Cardiac fibroblast (primary cell): ENCODE results near the gene TBC1D30.
A peak's percentile ranks its signal among the peaks of the same experiment; 100 is the strongest.

ENCODE experiments used
- DNase-seq, 2 donors: peaks; one replicate each; pipeline versions ENCODE4 v3.0.0 to v3.0.0-alpha.2; 2010; ENCODE audit warnings: low read depth in 2 of 2
- H3K4me3 ChIP-seq, 2 donors: replicated peaks in 1 of 2; 1 replicate in 1 of 2; 2 replicates in 1 of 2; pipeline ENCODE4 v1.5.1; 2011; ENCODE audit warnings: low read depth in 2 of 2, low read length in 2 of 2, mild to moderate bottlenecking in 2 of 2, moderate library complexity in 1 of 2
- CTCF ChIP-seq: IDR thresholded peaks from one replicate; pipeline ENCODE4 v1.5.1; 2011; ENCODE audit warnings: low read depth, mild to moderate bottlenecking, low read length, inconsistent platforms

TBC1D30 gene

GRCh38 chr12:64819816-64820402 is 4.5 kb upstream of the TBC1D30 start:
- no peak overlapping the region for H3K4me3 ChIP-seq
- TF ChIP-seq CTCF = no peak
- DNase-seq = no peak

GRCh38 chr12:64820593-64820992 is 3.9 kb upstream of the TBC1D30 start:
- H3K4me3 ChIP-seq = no peak overlapping the region
- DNase-seq = no peak
- TF ChIP-seq CTCF = no peak

GRCh38 chr12:64821116-64821630 is 3.3 kb upstream of the TBC1D30 start:
- no peak overlapping the region for H3K4me3 ChIP-seq
- DNase-seq = no peak
- TF ChIP-seq CTCF = no peak

- TF ChIP-seq CTCF = no peak
- peak overlapping the region; percentile 34 to 36 for H3K4me3 ChIP-seq
Measured at GRCh38 chr12:64824130-64824499, 332 bp upstream of the TBC1D30 start.

GRCh38 chr12:64825143-64826021 is 935 bp downstream of the TBC1D30 start:
- H3K4me3 ChIP-seq = no peak overlapping the region
- DNase-seq = no peak
- no peak for TF ChIP-seq CTCF

More at GRCh38 chr12:64824130-64824499, 332 bp upstream of the TBC1D30 start:
- DNase-seq = no peak

GRCh38 chr12:64826234-64826633 is 1.8 kb downstream of the TBC1D30 start:
- H3K4me3 ChIP-seq = no peak overlapping the region
- TF ChIP-seq CTCF = no peak
- DNase-seq = peak; percentile 47 to 57
